ENCODE measurements around the gene A1BG. TPM values are rescaled to one million over a fixed set of nuclear protein-coding genes. Genes with fewer than 3 reads are reported as not detected.

Gene A1BG
- total and polyA plus RNA-seq, 2 of the 13 experiments (the other 11 are each of a cell fraction or from before 2014, with no cell fraction given), result 14.7 to 41.4 TPM

GRCh38 chr19:58394821-58395219 is 41.5 kb upstream of the A1BG start (continued):
- TF ChIP-seq DDIT3 (CRISPR knock-in tag; IDR thresholded peaks at IDR 0.05) (no peak), ZNF230 (CRISPR knock-in tag; IDR thresholded peaks at IDR 0.05) (no peak), ZNF703 (CRISPR knock-in tag; IDR thresholded peaks at IDR 0.05; ENCODE audit: borderline replicate concordance) (no peak), NR0B2 (CRISPR knock-in tag; IDR thresholded peaks at IDR 0.05) (no peak)

GRCh38 chr19:58393725-58394033 is 40.4 kb upstream of the A1BG start:
- 97% methylated on average over 4 of the region's 4 CpGs for WGBS (ENCODE audit: low lambda C conversion rate)
- intact Hi-C loops (cut with micrococcal nuclease; ENCODE audit: unreplicated experiment) (no loop called here), in situ Hi-C loops (cut with HindIII; ENCODE audit: extremely low pct_ligation_motif_present, low pct_unique_long_range_greater_than_20kb) (no loop called here)
- Histone ChIP-seq H3K9ac (ENCODE audit: insufficient read depth, low read depth, low read length) (no peak overlapping the region), H3K9me3 (ENCODE audit: low read length) (no peaks in the 10 kb centered on the region), H3K27me3 (ENCODE audit: control insufficient read depth in 1 of 2, insufficient read depth in 2 of 2, low read length in 2 of 2) (no peaks in the 10 kb centered on the region), H3K27ac (ENCODE audit: extremely low read length, insufficient read depth, low read length) (no peak overlapping the region), H3K36me3 (replicated peaks in 1 of 2; ENCODE audit: control insufficient read depth in 1 of 2, insufficient read depth in 2 of 2, low read length in 2 of 2) (peaks cover 12 to 53% of the 10 kb centered on the region in 2 experiments), H4K20me1 (ENCODE audit: insufficient read depth, low read length) (peaks cover 37% of the 10 kb centered on the region), H3K4me1 (ENCODE audit: insufficient read depth, low read length) (peaks cover 22% of the 10 kb centered on the region), H3K4me2 (ENCODE audit: low read depth, low read length) (no peak overlapping the region), H3K4me3 (replicated peaks in 1 of 3; ENCODE audit: insufficient read depth in 1 of 3, low read depth in 2 of 3, low read length in 3 of 3) (no peak overlapping the region), H2AFZ (ENCODE audit: low read length) (no peak overlapping the region), H3K79me2 (ENCODE audit: insufficient read depth, low read length) (peaks cover 23% of the 10 kb centered on the region)
- POLR2A ChIA-PET, result no interaction called here
- FAIRE-seq, result no peak
- BruUV-seq (replicated peaks), result no TSS peak
- no peak for TF ChIP-seq ZBTB37 (CRISPR knock-in tag; IDR thresholded peaks at IDR 0.05)
- TF ChIP-seq U2AF1 (optimal IDR thresholded peaks at IDR 0.05; ENCODE audit: low read depth, low read length), result no peak
- TF ChIP-seq RBFOX2 (IDR thresholded peaks at IDR 0.05; ENCODE audit: low read depth, low read length), result peak; percentile 27; the same call in 1 of the 2 replicates
- no peak for DNase-seq (ENCODE audit: low spot score)
- no peak for ATAC-seq
- CTCF ChIA-PET (ENCODE audit: low intra/inter-chr PET ratio, low total read pairs), result no interaction called here
